H1 (cell line): Measurements from ENCODE around the gene KIR2DL1.
"Not testable (repeated sequence)": the region's sequence is repeated elsewhere in the genome, so short reads cannot be mapped to it uniquely, and the experiment has no call there.

Source experiments
- CTCF ChIP-seq, 3 experiments: IDR thresholded peaks; 1 replicate in 2 of 3; 2 replicates in 1 of 3; pipeline versions ENCODE4 v1.5.1 to v1.6.1; 2011; ENCODE audit warnings: low read length in 3 of 3, mild to moderate bottlenecking in 3 of 3, inconsistent platforms in 2 of 3, low read depth in 1 of 3, moderate library complexity in 1 of 3; ENCODE audit not compliant: insufficient read depth in 1 of 3; ENCODE audit errors: control extremely low read depth in 1 of 3
- E2F6 ChIP-seq: IDR thresholded peaks from 2 replicates; pipeline ENCODE4 v1.6.1; 2012; ENCODE audit warnings: inconsistent platforms
- POLR2A ChIP-seq, 2 experiments: IDR thresholded peaks; 1 replicate in 1 of 2; 2 replicates in 1 of 2; pipeline ENCODE4 v1.6.1; 2011; ENCODE audit warnings: low read depth in 2 of 2, low read length in 2 of 2, mild to moderate bottlenecking in 2 of 2; ENCODE audit errors: control extremely low read depth in 1 of 2

GRCh38 chr19:54816251-54816650 lies 46.7 kb downstream of the KIR2DL1 start, which contains the start of gene KIR3DL1:
- TF ChIP-seq POLR2A (IDR thresholded peaks at IDR 0.05; ENCODE audit: control extremely low read depth in 1 of 2, low read depth in 2 of 2, low read length in 2 of 2); CTCF (IDR thresholded peaks at IDR 0.05; ENCODE audit: control extremely low read depth in 1 of 3, insufficient read depth in 1 of 3, low read depth in 1 of 3, low read length in 3 of 3); E2F6: not testable (repeated sequence)
